ENCODE measurements around the gene CDPF1.
"Not testable (repeated sequence)": the region's sequence is repeated elsewhere in the genome, so short reads cannot be mapped to it uniquely, and the experiment has no call there.

The CDPF1 gene

GRCh38 chr22:46224044-46224897 is 25.8 kb downstream of the CDPF1 start:
- no peak for DNase-seq

DNA sequence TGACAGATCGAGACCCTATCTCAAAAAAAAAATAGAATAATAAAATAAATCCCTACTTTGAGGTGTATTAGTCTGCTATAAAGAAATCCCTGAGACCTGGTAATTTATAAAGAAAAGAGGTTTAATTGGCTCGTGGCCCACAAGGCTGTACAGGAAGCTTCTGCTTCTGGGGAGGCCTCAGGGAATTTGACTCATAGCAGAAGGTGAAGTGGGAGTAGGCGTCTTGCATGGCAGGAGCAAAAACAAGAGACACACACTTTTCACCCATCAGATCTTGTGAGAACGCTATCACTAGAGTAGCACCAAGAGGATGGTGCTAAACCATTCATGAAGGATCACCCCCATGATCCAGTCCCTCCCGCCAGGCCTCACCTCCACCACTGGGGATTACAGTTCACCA is 29.2 kb downstream of the CDPF1 start:
- DNase-seq, result no peak

DNA sequence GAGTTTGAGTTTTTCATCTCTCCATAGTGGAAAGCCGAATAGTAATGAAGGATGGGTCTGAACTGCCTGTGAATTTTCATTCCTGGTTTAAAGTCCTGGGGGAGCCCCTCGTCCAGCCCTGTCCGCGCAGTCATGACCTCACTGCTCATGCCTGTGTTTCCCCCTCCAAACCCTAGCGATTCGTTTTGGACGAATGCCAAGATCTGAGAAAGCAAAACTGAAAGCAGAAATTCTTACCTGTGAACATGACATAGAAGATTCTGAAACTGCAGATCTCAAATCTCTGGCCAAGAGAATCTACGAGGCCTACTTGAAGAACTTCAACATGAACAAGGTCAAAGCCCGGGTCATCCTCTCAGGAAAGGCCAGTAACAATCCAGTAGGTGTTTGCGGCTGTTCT is 30.5 kb downstream of the CDPF1 start:
- DNase-seq, result peak; percentile 30

- DNase-seq, result no peak
These were observed 35.5 kb downstream of the CDPF1 start for GRCh38 chr22:46214616-46215015.

DNA sequence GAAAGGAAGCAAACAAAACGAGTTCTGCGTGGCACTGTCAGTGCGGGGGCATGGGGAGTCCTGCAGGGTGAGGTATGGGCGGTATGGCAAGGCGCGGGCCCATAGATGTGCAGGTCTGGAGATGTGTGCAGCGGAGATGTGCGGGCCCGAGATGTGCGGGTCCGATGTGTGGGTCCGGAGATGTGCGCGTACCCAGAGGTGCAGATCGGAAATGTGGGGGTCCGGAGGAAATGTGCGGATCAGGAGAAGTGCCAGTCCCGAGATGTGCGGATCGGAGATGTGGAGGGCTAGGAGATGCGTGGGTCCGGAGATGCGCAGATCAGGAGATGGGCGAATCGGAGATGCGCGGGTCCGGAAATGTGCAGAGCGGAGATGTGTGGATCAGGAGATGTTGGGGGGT is 35.9 kb downstream of the CDPF1 start:
- no peak for DNase-seq

GRCh38 chr22:46213052-46213451 is 37.0 kb downstream of the CDPF1 start:
- no peak for DNase-seq

GRCh38 chr22:46212195-46212594 is 37.9 kb downstream of the CDPF1 start:
- no peak for DNase-seq

GRCh38 chr22:46209262-46209661 is 40.8 kb downstream of the CDPF1 start:
- no peak for DNase-seq

DNA sequence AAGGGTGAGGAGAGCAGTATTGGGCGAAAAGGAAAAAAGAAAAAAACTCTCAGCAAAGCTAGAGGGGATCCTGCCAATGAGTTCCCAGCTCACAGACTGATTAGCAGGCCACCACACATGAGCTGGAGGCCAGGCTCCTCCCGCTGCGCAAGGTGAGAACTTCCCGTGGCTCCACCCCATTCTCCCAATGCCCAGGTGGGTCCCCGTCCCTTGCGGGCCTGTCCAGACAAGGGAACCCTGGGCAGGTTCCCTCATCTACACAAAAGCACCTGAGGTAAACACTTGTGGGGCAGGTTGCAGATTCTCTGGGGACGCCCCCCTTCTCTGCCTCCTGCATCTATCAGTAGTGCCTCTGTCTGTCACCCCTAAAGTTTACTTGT is 46.5 kb downstream of the CDPF1 start:
- no peak for DNase-seq

DNA sequence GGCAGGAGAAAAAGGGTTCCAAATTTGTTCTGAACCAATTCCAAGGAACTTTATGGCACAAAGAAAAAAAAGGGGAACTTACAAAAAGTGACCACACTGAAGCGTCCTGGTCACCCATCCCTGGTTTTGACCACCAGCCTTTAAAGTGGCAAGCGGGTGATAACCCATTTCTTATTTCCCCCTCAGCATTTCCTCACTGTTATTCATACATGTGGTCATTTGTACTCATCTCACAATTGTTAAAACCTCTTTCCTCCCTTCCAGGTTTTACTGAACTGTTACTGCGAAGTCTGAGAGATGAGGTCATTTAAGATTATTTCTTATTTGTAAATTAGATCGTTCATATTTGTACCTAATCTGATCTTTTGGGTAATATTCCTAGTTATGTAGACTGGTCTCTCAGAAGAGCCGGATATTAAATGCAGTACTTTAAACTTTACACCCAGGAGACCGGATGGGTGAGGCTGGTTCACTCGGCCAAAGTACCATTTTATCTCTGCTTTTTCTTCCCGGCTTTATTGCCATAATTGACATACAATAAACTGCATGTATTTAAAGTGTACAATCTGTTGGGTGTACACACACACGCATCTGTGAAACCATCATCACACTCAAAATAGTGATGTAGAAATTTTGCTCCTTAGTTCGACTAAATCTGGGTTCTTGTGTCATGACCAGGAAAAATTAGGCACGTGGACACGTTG is 47.0 kb downstream of the CDPF1 start:
- no peak for DNase-seq

DNA sequence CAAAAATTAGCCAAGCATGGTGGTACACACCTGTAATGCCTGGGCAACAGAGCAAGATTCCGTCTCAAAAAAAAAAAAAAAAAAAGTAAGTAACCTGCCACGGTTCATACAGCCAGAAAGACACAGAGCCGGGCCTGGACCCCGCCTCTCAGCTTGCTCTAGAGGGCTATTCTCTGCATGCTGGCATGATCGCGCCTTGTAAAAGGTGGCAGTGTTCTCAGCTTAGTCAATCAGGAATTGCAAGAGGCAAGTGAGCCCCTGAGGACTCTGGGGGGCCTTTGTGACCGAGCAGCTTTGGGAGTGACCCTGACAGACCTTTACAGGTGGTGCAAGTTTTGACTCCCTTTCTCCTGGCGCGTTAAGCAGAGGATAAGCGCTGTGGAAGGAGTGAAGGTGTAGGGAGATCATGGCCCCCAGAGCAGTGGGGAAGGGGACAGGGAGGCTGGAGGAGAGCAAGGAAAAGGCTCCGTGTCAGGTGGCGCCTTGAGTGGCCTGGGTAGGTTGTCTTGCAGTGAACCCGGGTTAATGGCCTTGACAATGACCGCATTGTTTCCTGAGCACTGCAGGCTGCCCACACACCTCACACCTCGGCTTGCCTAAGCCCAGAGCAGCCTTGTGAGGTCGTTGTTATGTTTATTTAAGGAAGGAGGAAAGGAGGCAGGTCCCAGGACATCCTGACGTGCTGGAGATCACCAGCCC is 48.9 kb downstream of the CDPF1 start:
- no peak for DNase-seq

- DNase-seq, result not testable (repeated sequence)
These were observed 51.3 kb downstream of the CDPF1 start for GRCh38 chr22:46198806-46199205.

DNA sequence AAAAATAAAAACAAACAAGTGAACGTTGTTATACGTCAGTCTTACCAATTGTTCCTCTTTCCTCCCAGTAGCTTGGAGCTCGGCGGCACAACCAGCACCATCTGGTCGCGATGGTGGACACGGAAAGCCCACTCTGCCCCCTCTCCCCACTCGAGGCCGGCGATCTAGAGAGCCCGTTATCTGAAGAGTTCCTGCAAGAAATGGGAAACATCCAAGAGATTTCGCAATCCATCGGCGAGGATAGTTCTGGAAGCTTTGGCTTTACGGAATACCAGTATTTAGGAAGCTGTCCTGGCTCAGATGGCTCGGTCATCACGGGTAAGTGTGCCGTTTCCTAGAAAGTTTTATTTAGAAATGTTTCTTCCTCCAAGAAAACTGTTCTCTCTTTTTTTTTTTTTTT is 51.8 kb downstream of the CDPF1 start:
- no peak for DNase-seq

DNA sequence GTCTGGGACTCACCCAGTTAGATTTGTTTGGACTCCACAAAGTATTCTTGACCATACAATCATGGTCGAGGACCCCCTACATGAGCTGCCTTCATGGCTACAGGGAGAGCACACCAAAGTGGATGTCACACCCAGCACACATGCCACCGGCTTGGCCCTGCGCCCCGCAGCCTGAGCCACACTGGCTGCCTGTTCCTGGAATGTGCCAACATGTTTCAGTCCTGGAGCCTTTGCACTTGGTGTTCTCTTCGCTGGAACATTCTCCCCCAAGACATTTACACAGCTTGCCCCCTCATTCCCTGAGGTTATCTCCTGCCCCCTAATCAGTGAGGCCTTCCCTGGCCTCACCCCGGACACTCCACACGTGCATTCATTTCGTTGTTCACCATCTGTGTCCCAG is 53.8 kb downstream of the CDPF1 start:
- DNase-seq, result no peak

GRCh38 chr22:46195487-46196165 is 54.5 kb downstream of the CDPF1 start:
- no peak for DNase-seq
